ENCODE data around the gene ELF3. TPM values are rescaled to one million over a fixed set of nuclear protein-coding genes. Genes with fewer than 3 reads are reported as not detected.

ELF3 gene
- total RNA-seq, 6 donors from 2014 or later: 82.8 to 261 (median 137) TPM

DNA sequence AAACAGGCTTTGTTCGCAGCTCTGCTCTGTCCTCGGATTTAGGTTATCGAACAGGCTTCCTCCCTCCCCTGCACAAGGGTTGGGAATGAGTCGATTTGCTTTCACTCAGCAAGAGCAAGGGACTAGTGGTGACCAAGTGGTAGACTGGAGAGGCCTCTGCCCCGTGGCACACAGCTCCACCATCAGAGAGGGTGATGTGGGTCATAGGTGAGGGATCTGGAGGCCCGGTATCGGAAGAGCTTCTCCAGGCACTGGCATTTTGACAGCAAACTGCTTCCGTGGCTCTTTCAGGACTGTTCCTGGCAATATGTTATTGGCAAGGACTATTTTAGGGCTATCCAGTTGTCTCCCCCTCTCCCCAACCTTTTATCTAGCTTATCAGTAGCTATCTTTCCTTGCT, 3.1 kb upstream of the ELF3 start:
- Histone ChIP-seq H3K36me3 (peaks cover 32 to 65% (median 40%) of the 10 kb centered on the region in 4 donors), H3K27me3 (no peaks in the 10 kb centered on the region), H3K4me3 (peak overlapping the region in 3 of 4 donors; percentile 20 to 37 (median 20)), H3K9me3 (no peaks in the 10 kb centered on the region), H3K4me1 (peaks cover 0 to 29% (median 12%) of the 10 kb centered on the region in 4 donors), H3K27ac (peak overlapping the region; percentile 79 to 88 (median 84))
- DNase-seq: peak in 1 of 2 donors; percentile 78
- WGBS, 2 donors: 43 to 72% methylated on average over 8 of the region's 8 CpGs
- TF ChIP-seq POLR2AphosphoS5 (IDR thresholded peaks at IDR 0.05) (peak in 1 of 2 donors; percentile 6), EP300 (IDR thresholded peaks at IDR 0.05) (peak in 1 of 4 donors; percentile 30), POLR2A (IDR thresholded peaks at IDR 0.05) (no peak)
- TF ChIP-seq, protein P1, sequence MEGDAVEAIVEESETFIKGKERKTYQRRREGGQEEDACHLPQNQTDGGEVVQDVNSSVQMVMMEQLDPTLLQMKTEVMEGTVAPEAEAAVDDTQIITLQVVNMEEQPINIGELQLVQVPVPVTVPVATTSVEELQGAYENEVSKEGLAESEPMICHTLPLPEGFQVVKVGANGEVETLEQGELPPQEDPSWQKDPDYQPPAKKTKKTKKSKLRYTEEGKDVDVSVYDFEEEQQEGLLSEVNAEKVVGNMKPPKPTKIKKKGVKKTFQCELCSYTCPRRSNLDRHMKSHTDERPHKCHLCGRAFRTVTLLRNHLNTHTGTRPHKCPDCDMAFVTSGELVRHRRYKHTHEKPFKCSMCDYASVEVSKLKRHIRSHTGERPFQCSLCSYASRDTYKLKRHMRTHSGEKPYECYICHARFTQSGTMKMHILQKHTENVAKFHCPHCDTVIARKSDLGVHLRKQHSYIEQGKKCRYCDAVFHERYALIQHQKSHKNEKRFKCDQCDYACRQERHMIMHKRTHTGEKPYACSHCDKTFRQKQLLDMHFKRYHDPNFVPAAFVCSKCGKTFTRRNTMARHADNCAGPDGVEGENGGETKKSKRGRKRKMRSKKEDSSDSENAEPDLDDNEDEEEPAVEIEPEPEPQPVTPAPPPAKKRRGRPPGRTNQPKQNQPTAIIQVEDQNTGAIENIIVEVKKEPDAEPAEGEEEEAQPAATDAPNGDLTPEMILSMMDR (IDR thresholded peaks at IDR 0.05): no peak
- peak in 1 of 2 donors; percentile 31 for ATAC-seq (ENCODE audit: low FRiP score in 2 of 2)

DNA sequence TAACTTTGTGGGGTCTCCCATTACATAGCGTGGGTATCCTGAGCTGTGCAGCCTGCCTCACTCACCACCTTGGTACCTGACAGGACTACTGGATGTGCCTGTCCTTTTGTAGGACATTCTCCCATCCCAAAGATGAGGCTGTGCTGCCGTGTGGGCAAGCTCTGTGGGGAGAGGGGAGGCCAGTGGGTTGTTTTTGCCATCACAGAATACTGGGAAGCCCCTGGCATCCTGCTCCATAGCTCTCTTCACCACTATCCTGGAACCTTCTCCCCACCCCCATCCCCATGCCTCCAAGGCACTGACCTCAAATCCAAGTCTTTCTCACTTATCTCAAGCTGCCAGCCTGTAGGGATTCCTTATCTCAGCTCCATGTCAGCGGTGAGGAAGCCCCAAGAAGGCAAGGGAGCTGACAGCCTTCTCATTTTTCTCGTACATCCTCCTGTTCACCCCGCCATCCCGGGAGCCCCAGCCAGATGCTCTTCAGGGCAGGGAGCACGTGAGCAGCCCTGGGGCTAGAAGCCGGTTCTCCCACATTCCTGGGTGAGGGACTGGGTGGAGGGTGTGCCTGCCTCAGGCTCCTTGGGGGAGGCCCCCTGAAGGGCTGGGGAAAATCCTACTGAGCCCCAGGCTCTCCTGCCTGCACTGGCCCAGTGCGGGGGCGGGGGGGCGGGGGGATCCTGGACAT, 2.4 kb upstream of the ELF3 start:
- Histone ChIP-seq H3K4me1 (peaks cover 0 to 29% (median 12%) of the 10 kb centered on the region in 4 donors), H3K4me3 (peak overlapping the region in 3 of 4 donors; percentile 20 to 37 (median 20))
- ATAC-seq (ENCODE audit: low FRiP score in 2 of 2): peak; percentile 34 to 84

DNA sequence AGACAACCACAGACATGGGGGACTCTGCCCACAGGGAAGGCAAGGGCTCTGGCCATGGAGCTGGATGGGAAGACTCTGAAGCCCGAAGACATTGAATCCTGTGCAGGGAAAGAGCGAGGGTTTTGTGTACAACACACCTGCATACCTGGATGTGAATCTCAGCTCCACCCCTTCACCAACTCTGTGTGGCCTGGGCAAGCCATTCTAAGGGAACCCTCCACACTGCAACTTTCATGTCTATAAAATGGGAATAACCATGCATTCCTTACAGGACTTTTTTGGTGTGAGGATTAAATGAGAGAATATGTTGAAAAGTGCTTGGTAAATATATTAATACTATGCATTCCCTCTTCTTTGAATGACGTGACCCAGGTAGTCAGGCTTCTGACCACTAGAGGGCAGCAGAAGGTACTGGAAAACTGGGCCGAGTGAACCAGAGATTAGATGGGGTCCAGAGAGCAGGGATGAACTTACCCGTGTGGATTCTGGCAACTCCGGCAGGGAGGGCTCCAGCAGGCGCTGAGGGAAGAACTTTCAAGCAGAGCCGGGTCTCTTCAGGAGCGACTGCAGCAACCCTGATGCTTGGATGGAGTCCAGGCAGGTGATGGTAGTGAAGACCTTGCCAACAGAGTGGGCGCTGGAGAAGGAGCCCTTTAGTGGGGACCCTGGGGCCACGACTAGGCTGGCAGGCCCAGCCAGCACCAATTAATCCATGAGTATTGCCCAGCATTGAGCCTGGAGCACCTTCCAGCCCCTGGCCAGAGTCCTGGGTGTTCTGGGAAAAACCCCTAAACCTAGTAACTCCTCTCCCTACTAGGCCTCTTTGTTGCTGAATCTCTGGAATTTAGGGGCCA, 834 bp upstream of the ELF3 start:
- Histone ChIP-seq H3K27ac (peak overlapping the region; percentile 79 to 88 (median 84)), H3K4me3 (peak overlapping the region in 3 of 4 donors; percentile 1 to 29 (median 23)), H3K4me1 (peaks cover 0 to 37% (median 15%) of the 10 kb centered on the region in 4 donors), H3K36me3 (peaks cover 15 to 55% (median 25%) of the 10 kb centered on the region in 4 donors), H3K9me3 (no peaks in the 10 kb centered on the region), H3K27me3 (no peaks in the 10 kb centered on the region)
- 18% methylated on average over 11 of the region's 11 CpGs for WGBS, 2 donors
- TF ChIP-seq POLR2A (IDR thresholded peaks at IDR 0.05) (peak in 1 of 4 donors; percentile 13), POLR2AphosphoS5 (IDR thresholded peaks at IDR 0.05) (no peak), EP300 (IDR thresholded peaks at IDR 0.05) (no peak)
- TF ChIP-seq, protein P1 (IDR thresholded peaks at IDR 0.05): peak; percentile 63 to 86 (median 80)
- ATAC-seq (ENCODE audit: low FRiP score in 2 of 2): peak; percentile 69 to 76
- DNase-seq: peak in 1 of 2 donors; percentile 81

More for the DNA sequence above, 2.4 kb upstream of the ELF3 start:
- TF ChIP-seq POLR2A (IDR thresholded peaks at IDR 0.05) (peak in 1 of 4 donors; percentile 27), POLR2AphosphoS5 (IDR thresholded peaks at IDR 0.05) (peak; percentile 61 to 73), EP300 (IDR thresholded peaks at IDR 0.05) (peak in 3 of 4 donors; percentile 78 to 97 (median 80))
- TF ChIP-seq, protein P1 (IDR thresholded peaks at IDR 0.05): no peak
- DNase-seq: peak in 1 of 2 donors; percentile 89
- Histone ChIP-seq H3K27ac (peak overlapping the region; percentile 79 to 88 (median 84)), H3K36me3 (peaks cover 26 to 58% (median 35%) of the 10 kb centered on the region in 4 donors), H3K27me3 (no peaks in the 10 kb centered on the region), H3K9me3 (no peaks in the 10 kb centered on the region)
- 53 to 57% methylated on average over 10 of the region's 11 CpGs for WGBS, 2 donors

DNA sequence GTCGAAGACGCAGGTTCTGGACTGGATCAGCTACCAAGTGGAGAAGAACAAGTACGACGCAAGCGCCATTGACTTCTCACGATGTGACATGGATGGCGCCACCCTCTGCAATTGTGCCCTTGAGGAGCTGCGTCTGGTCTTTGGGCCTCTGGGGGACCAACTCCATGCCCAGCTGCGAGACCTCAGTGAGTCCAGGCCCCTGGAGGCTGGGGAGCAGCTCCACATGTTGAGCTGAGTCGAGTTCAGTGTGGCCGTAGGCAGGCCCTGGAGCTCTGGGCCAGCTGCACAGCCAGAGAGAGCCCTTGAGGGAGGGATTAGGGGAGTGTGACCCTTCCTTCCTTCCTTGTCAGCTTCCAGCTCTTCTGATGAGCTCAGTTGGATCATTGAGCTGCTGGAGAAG, 1.6 kb downstream of the ELF3 start:
- H3K4me3 ChIP-seq: peak overlapping the region in 3 of 4 donors; percentile 47 to 54 (median 50)
- peak overlapping the region; percentile 79 to 89 (median 86) for H3K27ac ChIP-seq
- no peaks in the 10 kb centered on the region for H3K27me3 ChIP-seq
- no peak for DNase-seq
- H3K9me3 ChIP-seq: no peaks in the 10 kb centered on the region
- H3K4me1 ChIP-seq: peaks cover 0 to 45% (median 15%) of the 10 kb centered on the region in 4 donors
- peaks cover 6 to 39% (median 15%) of the 10 kb centered on the region in 4 donors for H3K36me3 ChIP-seq
- TF ChIP-seq POLR2A (IDR thresholded peaks at IDR 0.05): no peak
- TF ChIP-seq, protein P1 (IDR thresholded peaks at IDR 0.05): no peak
- no peak for TF ChIP-seq EP300 (IDR thresholded peaks at IDR 0.05)
- TF ChIP-seq POLR2AphosphoS5 (IDR thresholded peaks at IDR 0.05): no peak
- no peak for ATAC-seq (ENCODE audit: low FRiP score in 2 of 2)
- WGBS, 2 donors: 68 to 77% methylated on average over 9 to 11 of the region's 11 CpGs
